Skeletal muscle cell (primary cell): ENCODE data around the gene MRPL54.
"Not testable (repeated sequence)": the region's sequence is repeated elsewhere in the genome, so short reads cannot be mapped to it uniquely, and the experiment has no call there.

Source experiments
- DNase-seq: peaks from one replicate; pipeline ENCODE4 v3.0.0-alpha.2; 2010; ENCODE audit warnings: low read depth
- H3K4me3 ChIP-seq: 2 replicates; pipeline ENCODE4 v1.5.1; 2011; ENCODE audit warnings: low read depth, mild to moderate bottlenecking, control low read depth, low read length, moderate library complexity

The MRPL54 gene

DNA sequence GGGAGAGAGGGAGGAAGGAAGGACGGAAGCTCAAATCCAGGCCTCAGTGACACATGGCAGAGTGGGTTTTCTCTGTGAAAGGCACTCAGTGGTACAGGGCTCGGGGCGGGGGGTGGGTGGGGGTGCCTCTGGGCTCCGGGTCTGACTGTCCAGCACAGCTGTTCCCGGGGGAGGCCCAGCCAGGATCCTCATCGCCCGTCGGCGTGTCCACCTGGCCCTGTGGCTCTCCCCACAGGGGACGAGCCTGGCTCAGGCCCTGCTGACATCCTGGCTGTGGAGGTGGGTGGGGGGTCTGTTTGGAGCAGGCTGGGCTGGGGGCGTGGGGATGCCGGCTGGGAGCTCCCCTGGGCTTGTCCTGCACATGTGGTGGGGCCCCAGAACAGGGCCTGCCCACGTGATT is 41.9 kb downstream of the MRPL54 start:
- DNase-seq: no peak

DNA sequence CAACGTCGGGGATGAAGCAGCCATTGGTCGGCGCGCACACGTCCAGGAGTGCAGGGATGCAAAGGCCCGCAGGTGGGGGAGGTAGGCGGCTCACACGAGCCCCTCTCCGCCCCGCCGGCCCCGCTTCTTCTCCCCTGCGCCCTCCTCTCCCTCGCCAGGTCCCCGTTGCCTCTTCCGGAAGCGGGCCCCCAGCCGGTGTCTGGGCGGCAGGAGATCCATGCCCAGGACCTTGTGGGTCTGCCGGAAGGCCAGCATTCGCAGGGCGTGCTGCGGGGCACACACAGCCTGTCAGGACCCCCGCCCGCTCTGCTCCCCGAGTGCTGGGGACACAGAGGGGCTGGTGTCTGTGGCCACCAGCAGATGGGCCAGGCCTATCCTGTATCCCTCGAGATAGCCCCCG is 43.4 kb downstream of the MRPL54 start:
- no peak overlapping the region for H3K4me3 ChIP-seq
- DNase-seq: no peak

More for the DNA sequence above, 41.9 kb downstream of the MRPL54 start:
- H3K4me3 ChIP-seq: no peak overlapping the region

DNA sequence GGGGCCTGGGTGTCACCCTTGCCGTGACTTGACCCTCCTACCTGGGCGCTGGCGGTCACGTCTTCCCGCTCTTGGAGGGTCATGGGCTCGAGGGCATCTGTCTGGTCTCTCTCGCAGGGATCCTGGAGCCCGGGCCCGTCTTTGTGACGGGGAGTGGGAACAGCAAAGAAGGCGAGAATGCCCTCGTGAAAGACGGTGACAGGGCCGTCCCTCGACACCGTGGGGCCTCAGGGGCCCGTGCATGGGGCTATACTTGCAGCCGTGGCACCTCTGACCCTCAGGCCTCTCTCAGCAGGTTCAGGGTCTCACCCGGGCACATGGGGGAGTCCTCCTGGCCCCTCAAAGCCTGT is 44.6 kb downstream of the MRPL54 start:
- DNase-seq: no peak
- H3K4me3 ChIP-seq: no peak overlapping the region

DNA sequence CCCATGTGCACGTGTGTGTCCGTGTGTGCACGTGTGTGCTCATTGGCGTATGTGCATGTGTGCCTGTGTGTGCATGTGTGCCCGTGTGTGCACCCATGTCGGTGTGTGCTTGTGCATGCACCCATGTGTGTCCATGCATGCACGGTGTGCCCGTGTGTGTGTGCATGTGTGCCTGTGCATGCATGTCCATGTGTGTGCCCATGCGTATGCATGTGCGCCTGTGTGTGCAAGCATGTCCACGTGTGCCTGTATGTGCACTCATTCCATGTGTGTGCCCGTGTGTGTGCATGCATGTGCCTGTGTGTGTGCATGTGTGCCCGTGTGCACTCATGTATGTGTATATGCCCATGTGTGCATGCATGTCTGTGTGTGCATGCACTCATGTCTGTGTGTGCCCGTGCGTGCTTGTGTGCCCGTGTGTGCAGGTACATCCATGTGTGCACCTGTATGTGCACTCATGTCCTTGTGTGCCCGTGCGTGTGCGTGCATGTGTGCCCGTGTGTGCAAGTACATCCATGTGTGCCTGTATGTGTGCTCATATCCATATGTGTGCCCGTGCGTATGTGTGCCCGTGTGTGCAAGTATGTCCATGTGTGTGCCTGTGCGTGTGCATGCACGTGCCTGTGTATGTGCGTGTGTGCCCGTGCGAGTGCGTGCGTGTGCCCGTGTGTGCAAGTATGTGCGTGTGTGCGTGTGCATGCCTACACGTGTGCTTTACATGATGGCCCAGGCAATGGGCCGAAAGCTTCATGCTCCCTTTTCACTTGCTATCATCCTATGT is 45.3 kb downstream of the MRPL54 start:
- DNase-seq: no peak

DNA sequence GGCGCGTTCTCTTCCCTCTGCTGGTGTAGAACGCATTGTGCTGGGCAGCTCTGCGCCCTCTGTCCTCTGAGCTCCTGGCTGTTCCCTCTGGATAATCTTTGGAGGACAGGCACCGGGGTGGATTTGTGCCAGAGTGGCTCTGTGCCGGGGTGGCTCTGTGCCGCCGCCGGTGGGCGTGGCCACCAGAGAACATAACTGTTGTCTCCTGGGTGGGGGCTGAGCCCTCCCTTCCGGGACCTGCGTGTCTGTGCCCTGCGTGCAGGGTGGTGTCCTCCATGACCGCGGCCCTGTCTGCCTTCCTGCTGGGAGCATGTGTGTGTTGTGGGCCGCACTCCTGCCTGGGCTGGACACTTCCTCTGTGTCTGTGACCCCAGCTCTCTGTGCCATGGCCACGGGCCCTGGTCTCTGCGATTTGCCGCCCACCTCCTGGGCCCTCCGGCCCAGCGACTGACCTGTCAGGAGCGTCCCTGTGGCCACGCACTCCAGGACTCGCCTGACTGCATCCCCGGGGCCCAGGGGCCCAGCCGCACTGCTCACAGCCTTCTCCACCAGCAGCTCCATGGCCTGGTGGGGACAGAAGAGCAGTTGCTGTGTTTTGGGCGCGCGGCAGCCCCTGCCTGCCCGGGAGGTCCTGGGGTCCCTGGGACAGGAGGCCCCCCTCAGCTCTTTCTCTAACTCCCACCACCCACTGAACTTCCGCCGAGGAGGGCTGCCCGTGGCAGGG is 46.1 kb downstream of the MRPL54 start:
- no peak overlapping the region for H3K4me3 ChIP-seq
- no peak for DNase-seq

More for the DNA sequence above, 45.3 kb downstream of the MRPL54 start:
- no peak overlapping the region for H3K4me3 ChIP-seq

DNA sequence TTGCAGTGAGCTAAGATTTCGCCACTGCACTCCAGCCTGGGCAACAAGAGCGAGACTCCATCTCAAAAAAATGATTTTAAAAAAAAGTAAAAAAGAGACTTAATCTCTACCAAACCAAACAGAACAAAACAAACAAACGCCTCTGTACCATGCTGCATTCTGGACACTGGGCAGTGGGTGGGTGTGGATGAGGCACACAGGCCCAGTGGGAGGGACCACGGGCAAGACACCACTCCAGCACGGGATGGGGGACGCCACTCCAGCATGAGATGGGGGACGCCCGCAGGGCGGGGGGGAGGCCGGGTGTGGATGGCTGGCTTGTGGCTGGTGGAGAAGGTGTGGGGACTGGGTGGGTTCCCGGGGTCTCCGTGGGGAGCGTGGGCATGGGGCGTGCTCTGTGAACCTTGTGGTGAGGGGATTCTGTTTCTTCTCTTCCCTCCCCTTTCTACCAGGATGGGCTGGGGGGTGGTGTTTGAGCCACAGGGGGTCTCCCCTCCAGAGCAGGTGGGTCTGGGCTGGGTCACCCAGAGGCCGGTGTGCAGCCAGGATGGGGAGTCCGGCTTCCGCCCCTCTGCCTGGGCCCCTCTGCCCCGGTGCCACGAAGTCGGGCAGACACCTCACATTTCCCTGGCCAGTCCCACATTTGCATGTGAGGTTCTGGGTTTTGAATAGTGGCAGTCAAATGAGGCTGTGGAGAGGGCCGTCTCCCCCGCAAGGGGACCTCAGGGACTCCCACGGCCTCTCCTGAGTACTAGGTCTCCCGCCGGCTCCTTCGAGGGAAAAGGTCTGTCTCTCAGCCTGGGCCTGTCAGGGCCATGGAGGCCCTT is 47.6 kb downstream of the MRPL54 start:
- no peak for DNase-seq
- no peak overlapping the region for H3K4me3 ChIP-seq

DNA sequence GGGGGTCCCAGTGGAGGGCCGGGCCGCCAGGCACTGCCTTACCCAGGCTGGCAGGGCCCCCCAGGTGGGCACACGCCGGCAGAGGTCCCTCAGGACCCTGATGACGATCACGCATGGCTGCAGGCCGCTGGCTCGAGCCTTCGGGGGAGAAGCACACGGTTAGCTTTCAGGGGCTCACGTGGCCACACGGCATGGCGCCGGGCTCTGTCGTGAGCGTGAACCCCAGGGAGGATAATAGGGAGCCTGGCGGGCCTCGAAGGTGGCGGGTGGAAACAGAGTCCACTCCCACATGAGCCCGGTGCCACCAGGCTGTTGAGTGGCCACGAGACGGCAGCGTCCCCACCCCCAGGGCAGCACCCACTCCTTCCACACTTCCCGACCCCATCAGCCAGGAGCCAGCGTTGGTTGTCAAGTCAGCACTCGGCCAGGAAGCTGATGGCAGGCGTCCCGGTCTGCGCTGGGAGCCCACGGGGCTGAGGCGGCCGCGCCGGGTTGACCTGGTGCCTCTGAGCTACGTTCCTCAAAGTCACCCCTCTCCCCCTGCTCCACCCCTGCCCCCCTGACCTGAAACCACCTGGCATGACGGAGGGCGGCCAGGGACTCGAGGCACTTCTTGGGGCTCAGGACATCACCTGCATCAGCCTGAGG is 48.4 kb downstream of the MRPL54 start:
- no peak for DNase-seq
- H3K4me3 ChIP-seq: no peak overlapping the region

DNA sequence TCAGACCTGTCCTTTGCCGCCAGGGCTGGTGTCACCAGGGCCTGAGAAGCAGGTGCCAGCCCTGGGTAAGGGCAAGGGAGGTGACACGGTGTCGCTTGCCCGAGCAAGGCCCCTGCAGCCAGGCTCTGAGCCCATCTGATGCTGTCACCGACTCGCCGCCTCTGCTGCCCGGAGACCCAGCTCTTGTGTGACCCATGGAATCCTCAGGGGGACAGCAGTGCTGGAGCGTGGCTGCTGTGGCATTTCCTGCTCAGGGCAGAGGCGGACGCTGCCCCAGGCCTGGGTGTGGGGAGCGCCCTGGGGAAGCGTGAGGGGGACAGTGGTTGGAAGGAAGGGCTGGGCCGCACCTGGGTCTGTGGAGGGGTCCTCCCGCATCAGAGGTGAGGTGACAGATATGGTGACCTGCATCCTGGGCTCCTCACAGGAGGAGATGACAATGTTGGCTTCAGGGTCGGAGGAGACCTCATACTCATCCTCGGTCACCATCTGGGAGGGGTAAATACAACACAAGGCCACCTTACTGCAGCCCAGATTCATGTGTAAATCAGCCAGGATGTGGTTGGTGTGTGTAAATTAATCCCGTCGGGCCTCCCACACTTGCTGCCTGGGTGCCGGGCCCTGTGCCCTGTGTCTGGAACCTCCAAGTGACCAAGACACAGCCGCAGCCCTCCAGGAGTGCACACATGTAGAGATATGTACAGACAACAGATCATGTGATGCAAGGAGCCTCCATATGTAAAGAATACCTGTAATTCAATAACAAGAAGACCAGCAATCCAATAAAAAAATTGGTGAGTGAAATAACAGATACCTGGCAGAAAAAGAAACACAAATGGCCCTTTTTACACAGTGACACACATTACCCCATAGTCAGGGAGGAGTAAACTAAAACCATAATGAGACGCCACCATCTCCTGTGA is 51.3 kb downstream of the MRPL54 start:
- H3K4me3 ChIP-seq: no peak overlapping the region
- no peak for DNase-seq

DNA sequence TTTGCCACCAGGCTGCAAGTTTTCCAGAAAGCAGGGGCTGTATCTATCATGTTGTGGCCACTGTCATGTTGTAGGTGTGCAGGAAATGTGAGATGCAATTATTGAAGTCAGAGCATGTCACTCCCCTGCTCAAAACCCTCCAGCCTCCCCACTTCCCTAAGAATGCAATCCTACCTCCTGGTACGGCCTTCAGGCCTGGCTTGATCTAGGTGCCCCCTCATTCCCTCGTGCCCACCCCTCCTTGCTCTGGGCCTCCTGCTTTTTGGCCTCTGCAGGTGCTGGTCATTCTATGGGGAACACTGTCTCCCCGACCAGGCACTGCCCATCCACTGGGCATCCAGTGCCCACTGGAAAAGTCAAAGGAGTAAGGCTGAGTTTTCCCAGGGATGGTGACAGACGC is 52.2 kb downstream of the MRPL54 start:
- no peak overlapping the region for H3K4me3 ChIP-seq
- DNase-seq: no peak

DNA sequence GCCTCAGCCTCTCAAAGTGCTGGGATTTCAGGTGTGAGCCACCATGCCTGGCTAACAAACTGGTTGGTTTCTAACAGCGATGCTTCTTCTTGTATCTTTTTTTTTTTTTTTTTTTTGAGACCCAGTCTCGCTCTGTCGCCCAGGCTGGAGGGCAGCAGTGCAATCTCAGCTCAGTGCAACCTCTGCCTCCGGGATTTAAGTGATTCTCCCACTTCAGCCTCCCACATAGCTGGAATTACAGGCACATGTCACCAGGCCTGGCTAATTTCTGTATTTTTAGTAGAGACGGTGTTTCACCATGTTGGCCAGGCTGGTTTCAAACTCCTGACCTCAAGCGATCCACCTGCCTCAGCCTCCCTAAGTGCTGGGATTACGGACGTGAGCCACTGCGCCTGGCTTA is 53.7 kb downstream of the MRPL54 start:
- not testable (repeated sequence) for DNase-seq, H3K4me3 ChIP-seq

DNA sequence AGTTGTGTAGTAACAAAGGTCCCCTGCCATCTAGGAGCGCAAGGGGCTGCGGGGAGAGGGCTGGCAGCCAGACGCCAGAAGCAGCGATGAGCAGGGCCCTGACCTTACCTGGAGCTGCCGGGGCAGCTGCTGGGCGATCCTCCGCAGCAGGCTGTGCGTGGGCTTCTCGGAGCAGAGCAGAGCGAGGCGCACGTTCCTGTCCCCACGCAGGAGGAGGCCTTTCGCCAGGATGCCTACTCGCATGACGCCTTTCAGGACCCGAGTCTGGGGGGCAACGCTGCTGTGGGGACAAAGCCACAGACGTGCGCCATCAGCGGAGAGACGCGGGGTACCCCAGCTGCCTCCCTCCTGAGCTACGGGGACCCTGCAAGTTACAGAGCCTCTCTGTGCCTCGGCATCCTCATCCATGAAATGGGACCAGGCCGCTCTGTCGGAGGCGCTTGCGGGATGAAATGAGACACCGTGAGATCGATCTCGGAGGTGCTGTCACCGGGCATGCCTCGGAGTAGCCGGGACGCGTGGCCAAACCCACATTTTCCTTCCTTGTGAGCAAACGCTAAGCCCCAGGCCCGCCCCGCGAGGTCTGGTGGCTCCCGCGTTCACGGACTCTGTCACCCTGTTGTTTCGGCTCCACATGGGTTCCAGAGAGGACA is 54.2 kb downstream of the MRPL54 start:
- no peak for DNase-seq
- H3K4me3 ChIP-seq: no peak overlapping the region
